HepG2 (cell line): ENCODE measurements around the gene FAP. TPM values are rescaled to one million over a fixed set of nuclear protein-coding genes. Genes with fewer than 3 reads are reported as not detected.

Source experiments
- ATAC-seq: fragments of 200-7000 bp; cut with Tn5 transposase; 3 replicates; pipeline ENCODE4 v1.9.1; 2020; ENCODE audit warnings: mild to moderate bottlenecking, moderate library complexity
- BruUV-seq: library from RNA; stranded (reverse); fragments of 400-500 nt; replicated peaks from 2 replicates; lab custom pipeline; 2021; lab: Mats Ljungman, UMichigan
- CTCF ChIA-PET: fragments of 300-600 bp; formaldehyde crosslinking; extraction: SDS; loops from one replicate; lab custom pipeline; 2021; ENCODE audit warnings: low total read pairs, inconsistent platforms, low intra/inter-chr PET ratio; lab: Yijun Ruan, JAX
- POLR2A ChIA-PET: fragments of 350-600 bp; sonication (Branson Sonifier 250); formaldehyde crosslinking; loops from one replicate; lab custom pipeline; 2020; ENCODE audit warnings: antibody characterized with exemption, inconsistent platforms; lab: Yijun Ruan, JAX
- DNase-seq: peaks from one replicate; pipeline ENCODE4 v3.0.0-alpha.2; 2015; ENCODE audit warnings: low spot score
- FAIRE-seq: peaks from 3 replicates; lab custom pipeline; 2011; peaks lifted over from hg19 to GRCh38; lab: Jason Lieb, UNC
- H2AFZ ChIP-seq: one replicate; pipeline ENCODE4 v1.6.1; 2011; ENCODE audit warnings: low read length, inconsistent platforms
- H3K27ac ChIP-seq: fragments of 300-600 bp; 3 replicates; pipeline ENCODE4 v1.8.0; 2011; ENCODE audit warnings: mixed run types, mild to moderate bottlenecking, mixed read lengths, low read length, inconsistent platforms; ENCODE audit not compliant: insufficient read depth; ENCODE audit errors: extremely low read length
- H3K27me3 ChIP-seq, 2 experiments: fragments of 200-600 bp in 1 of 2; 2 replicates in 1 of 2; 3 replicates in 1 of 2; pipeline versions ENCODE4 v1.6.0 to v1.8.0; 2011; ENCODE audit warnings: low read length in 2 of 2, mild to moderate bottlenecking in 2 of 2, moderate library complexity in 2 of 2, inconsistent platforms in 1 of 2; ENCODE audit not compliant: insufficient read depth in 2 of 2, control insufficient read depth in 1 of 2
- H3K36me3 ChIP-seq, 2 experiments: fragments of 200-600 bp in 1 of 2; replicated peaks in 1 of 2; 2 replicates in 1 of 2; 3 replicates in 1 of 2; pipeline versions ENCODE4 v1.5.1 to v1.8.0; 2011; ENCODE audit warnings: low read length in 2 of 2, inconsistent platforms in 1 of 2; ENCODE audit not compliant: insufficient read depth in 2 of 2, control insufficient read depth in 1 of 2
- H3K4me1 ChIP-seq: 2 replicates; pipeline ENCODE4 v1.5.1; 2012; ENCODE audit warnings: low read length, inconsistent platforms; ENCODE audit not compliant: insufficient read depth
- H3K4me2 ChIP-seq: 2 replicates; pipeline ENCODE4 v1.6.0; 2011; ENCODE audit warnings: low read depth, low read length, inconsistent platforms
- H3K4me3 ChIP-seq, 3 experiments: fragments of 200-600 bp in 1 of 3; sonication (generic), shearing (Covaris generic) in 1 of 3; replicated peaks in 1 of 3; 2 replicates each; pipeline ENCODE4 v1.5.1; 2011 to 2016; ENCODE audit warnings: low read length in 3 of 3, inconsistent platforms in 2 of 3, low read depth in 2 of 3, mild to moderate bottlenecking in 2 of 3, control low read depth in 1 of 3, mixed read lengths in 1 of 3; ENCODE audit not compliant: insufficient read depth in 1 of 3
- H3K79me2 ChIP-seq: one replicate; pipeline ENCODE4 v1.6.1; 2011; ENCODE audit warnings: low read length, inconsistent platforms; ENCODE audit not compliant: insufficient read depth
- H3K9ac ChIP-seq: 2 replicates; pipeline ENCODE4 v1.6.0; 2011; ENCODE audit warnings: mild to moderate bottlenecking, low read depth, low read length, inconsistent platforms; ENCODE audit not compliant: insufficient read depth
- H3K9me3 ChIP-seq: 2 replicates; pipeline ENCODE4 v1.5.1; 2012; ENCODE audit warnings: mild to moderate bottlenecking, low read length
- H4K20me1 ChIP-seq: 2 replicates; pipeline ENCODE4 v1.6.0; 2011; ENCODE audit warnings: inconsistent platforms, mild to moderate bottlenecking, low read length, moderate library complexity; ENCODE audit not compliant: insufficient read depth
- ARNT ChIP-seq: fragments of 450-650 bp; IDR thresholded peaks from 2 replicates; pipeline ENCODE4 v1.6.1; 2017
- BCLAF1 ChIP-seq: fragments of 450-650 bp; IDR thresholded peaks from 2 replicates; pipeline ENCODE4 v1.6.1; 2017; ENCODE audit warnings: mild to moderate bottlenecking
- CEBPZ ChIP-seq: IDR thresholded peaks from 2 replicates; pipeline ENCODE4 v1.6.1; 2012; ENCODE audit warnings: low read length, improper control_type of control experiment
- DBP ChIP-seq: sonication (generic); formaldehyde crosslinking; IDR thresholded peaks from 2 replicates; pipeline ENCODE4 v1.4.0; 2020; ENCODE audit warnings: missing genetic modification reagents; ENCODE audit errors: not compliant biosample characterization
- IRF1 ChIP-seq: sonication (generic); formaldehyde crosslinking; IDR thresholded peaks from 2 replicates; pipeline ENCODE4 v1.4.0; 2020; ENCODE audit warnings: low read depth, mild to moderate bottlenecking, missing genetic modification reagents
- NR0B2 ChIP-seq: sonication (generic); formaldehyde crosslinking; IDR thresholded peaks from 2 replicates; pipeline ENCODE4 v1.4.0; 2020; ENCODE audit warnings: mild to moderate bottlenecking, missing genetic modification reagents
- ZBTB21 ChIP-seq: sonication (generic); formaldehyde crosslinking; IDR thresholded peaks from 2 replicates; pipeline ENCODE4 v1.4.0; 2020; ENCODE audit warnings: missing genetic modification reagents
- ZFP1 ChIP-seq: IDR thresholded peaks from 2 replicates; pipeline ENCODE4 v1.6.1; 2016
- ZNF225 ChIP-seq: sonication (generic); formaldehyde crosslinking; IDR thresholded peaks from 2 replicates; pipeline ENCODE4 v1.4.0; 2020; ENCODE audit warnings: mild to moderate bottlenecking, missing genetic modification reagents
- ZNF326 ChIP-seq: sonication (generic); formaldehyde crosslinking; IDR thresholded peaks from 2 replicates; pipeline ENCODE4 v1.4.0; 2020; ENCODE audit warnings: missing genetic modification reagents, borderline replicate concordance
- WGBS: methylation state at CpG from one replicate; pipeline ENCODE4 v1.1.6; 2017; ENCODE audit warnings: low lambda C conversion rate; 5-methylcytosine and 5-hydroxymethylcytosine counted together
- in situ Hi-C: cut with HindIII; loops from 2 replicates; pipeline ENCODE4 v1.10.0; 2017; ENCODE audit warnings: low pct_unique_long_range_greater_than_20kb; ENCODE audit not compliant: extremely low pct_ligation_motif_present
- intact Hi-C: fragments of 100-400 bp; cut with micrococcal nuclease; formaldehyde crosslinking; loops from one replicate; pipeline ENCODE4 v1.10.0; 2022; ENCODE audit not compliant: unreplicated experiment
- polyA plus RNA-seq, 8 experiments: library from polyadenylated mRNA; depleted of rRNA in 3 of 8; stranded (reverse) in 7 of 8; unstranded in 1 of 8; fragments of >200 nt; fragmentation: Illumina TruSeq in 4 of 8; extraction: Trizol in 4 of 8; gene quantifications; 2 replicates each; pipeline versions ENCODE4 v1.2.1 to v1.2.3, GENCODE V29; 2011 to 2016; ENCODE audit warnings: low read depth in 4 of 8, missing spikeins in 1 of 8, mixed read lengths in 1 of 8; ENCODE audit not compliant: insufficient read depth in 1 of 8
- total RNA-seq, 5 experiments: library from RNA; depleted of rRNA; stranded (reverse); fragments of >200 nt; fragmentation: Illumina TruSeq; extraction: Trizol; gene quantifications; 2 replicates each; pipeline ENCODE4 v1.2.3, GENCODE V29; 2016; ENCODE audit warnings: low read depth in 1 of 5
- TF ChIP-seq, protein P1 (sequence below): sonication (generic); formaldehyde crosslinking; conservative IDR thresholded peaks from 2 replicates; pipeline ENCODE4 v1.8.0; 2022; ENCODE audit warnings: missing genetic modification reagents
- TF ChIP-seq, protein P2 (sequence below): sonication (generic); formaldehyde crosslinking; IDR thresholded peaks from 2 replicates; pipeline ENCODE4 v1.5.1; 2020; ENCODE audit warnings: mild to moderate bottlenecking, missing genetic modification reagents, moderate library complexity

Gene FAP
- total and polyA plus RNA-seq, 2 of the 13 experiments (the other 11 are each of a cell fraction or from before 2014, with no cell fraction given), result not detected

DNA sequence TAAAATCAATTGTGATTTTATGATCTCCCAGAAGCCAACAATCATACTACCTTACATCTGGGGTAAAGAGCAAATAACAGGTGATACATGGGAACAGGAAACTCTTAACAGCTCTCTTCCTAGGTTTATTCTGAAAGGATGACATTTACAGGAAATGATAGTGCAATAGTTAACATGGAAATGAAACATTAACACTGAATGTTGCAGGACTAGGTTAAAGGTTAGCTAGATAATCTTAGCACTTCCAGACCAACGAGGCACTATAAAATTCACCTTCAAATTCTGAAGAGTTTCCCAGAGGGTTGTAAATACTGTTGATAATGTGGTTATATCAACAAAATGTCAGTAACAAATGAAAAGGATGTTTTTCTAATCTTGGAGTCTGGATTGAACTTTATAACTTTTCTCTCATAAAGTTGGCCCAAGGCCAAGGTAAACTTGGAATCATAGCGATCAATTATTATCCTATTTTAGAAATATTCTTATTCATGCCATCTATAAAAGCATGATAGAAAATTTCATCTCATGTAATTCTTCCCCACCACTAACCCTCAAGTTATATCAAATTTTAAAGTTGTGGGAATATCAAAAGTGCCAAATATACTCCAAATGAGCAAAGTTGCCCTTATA, 58.3 kb downstream of the FAP start:
- no peak for FAIRE-seq
- Histone ChIP-seq H2AFZ (no peak overlapping the region), H3K9ac (no peak overlapping the region), H3K27ac (no peak overlapping the region), H3K79me2 (no peaks in the 10 kb centered on the region), H4K20me1 (no peaks in the 10 kb centered on the region), H3K36me3 (no peaks in the 10 kb centered on the region), H3K4me3 (no peak overlapping the region), H3K4me2 (no peak overlapping the region), H3K9me3 (no peaks in the 10 kb centered on the region), H3K4me1 (no peaks in the 10 kb centered on the region), H3K27me3 (peaks cover 0 to 17% of the 10 kb centered on the region in 2 experiments; a peak in 2 of 5 replicates)
- in situ Hi-C loops, result no loop called here
- no peak for ATAC-seq
- CTCF ChIA-PET, result no interaction called here
- 37% methylated on average over 2 of the region's 2 CpGs for WGBS
- POLR2A ChIA-PET, result no interaction called here
- no TSS peak for BruUV-seq
- DNase-seq, result no peak
- intact Hi-C loops, result no loop called here
- TF ChIP-seq NR0B2 (CRISPR knock-in tag) (no peak), IRF1 (CRISPR knock-in tag) (no peak), ZFP1 (CRISPR knock-in tag) (no peak), ARNT (no peak), DBP (CRISPR knock-in tag) (no peak), BCLAF1 (no peak), ZNF225 (CRISPR knock-in tag) (no peak), ZBTB21 (CRISPR knock-in tag) (no peak), CEBPZ (no peak), ZNF326 (CRISPR knock-in tag) (no peak)
- TF ChIP-seq, protein P1, sequence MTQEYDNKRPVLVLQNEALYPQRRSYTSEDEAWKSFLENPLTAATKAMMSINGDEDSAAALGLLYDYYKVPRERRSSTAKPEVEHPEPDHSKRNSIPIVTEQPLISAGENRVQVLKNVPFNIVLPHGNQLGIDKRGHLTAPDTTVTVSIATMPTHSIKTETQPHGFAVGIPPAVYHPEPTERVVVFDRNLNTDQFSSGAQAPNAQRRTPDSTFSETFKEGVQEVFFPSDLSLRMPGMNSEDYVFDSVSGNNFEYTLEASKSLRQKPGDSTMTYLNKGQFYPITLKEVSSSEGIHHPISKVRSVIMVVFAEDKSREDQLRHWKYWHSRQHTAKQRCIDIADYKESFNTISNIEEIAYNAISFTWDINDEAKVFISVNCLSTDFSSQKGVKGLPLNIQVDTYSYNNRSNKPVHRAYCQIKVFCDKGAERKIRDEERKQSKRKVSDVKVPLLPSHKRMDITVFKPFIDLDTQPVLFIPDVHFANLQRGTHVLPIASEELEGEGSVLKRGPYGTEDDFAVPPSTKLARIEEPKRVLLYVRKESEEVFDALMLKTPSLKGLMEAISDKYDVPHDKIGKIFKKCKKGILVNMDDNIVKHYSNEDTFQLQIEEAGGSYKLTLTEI (CRISPR knock-in tag), result no peak
- TF ChIP-seq, protein P2, sequence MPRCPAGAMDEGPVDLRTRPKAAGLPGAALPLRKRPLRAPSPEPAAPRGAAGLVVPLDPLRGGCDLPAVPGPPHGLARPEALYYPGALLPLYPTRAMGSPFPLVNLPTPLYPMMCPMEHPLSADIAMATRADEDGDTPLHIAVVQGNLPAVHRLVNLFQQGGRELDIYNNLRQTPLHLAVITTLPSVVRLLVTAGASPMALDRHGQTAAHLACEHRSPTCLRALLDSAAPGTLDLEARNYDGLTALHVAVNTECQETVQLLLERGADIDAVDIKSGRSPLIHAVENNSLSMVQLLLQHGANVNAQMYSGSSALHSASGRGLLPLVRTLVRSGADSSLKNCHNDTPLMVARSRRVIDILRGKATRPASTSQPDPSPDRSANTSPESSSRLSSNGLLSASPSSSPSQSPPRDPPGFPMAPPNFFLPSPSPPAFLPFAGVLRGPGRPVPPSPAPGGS (CRISPR knock-in tag), result no peak
